A172 (cell line): ENCODE measurements around the gene CRPPA. TPM values are rescaled to one million over a fixed set of nuclear protein-coding genes. Genes with fewer than 3 reads are reported as not detected.
"Not testable (repeated sequence)": the region's sequence is repeated elsewhere in the genome, so short reads cannot be mapped to it uniquely, and the experiment has no call there.

Source experiments
- DNase-seq: peaks from one replicate; pipeline ENCODE4 v3.0.0-alpha.2; 2015; ENCODE audit warnings: low spot score
- total RNA-seq: library from RNA; depleted of rRNA; stranded (reverse); fragments of >200 nt; shearing (Covaris generic); gene quantifications from 2 replicates; pipeline ENCODE4 v1.2.3, GENCODE V29; 2014; rRNA removed

CRPPA gene
- total RNA-seq, 1 experiment from 2014 or later, result 0.16 TPM

- DNase-seq, result no peak
These were observed 23.0 kb downstream of the CRPPA start for GRCh38 chr7:16398146-16399017.

DNA sequence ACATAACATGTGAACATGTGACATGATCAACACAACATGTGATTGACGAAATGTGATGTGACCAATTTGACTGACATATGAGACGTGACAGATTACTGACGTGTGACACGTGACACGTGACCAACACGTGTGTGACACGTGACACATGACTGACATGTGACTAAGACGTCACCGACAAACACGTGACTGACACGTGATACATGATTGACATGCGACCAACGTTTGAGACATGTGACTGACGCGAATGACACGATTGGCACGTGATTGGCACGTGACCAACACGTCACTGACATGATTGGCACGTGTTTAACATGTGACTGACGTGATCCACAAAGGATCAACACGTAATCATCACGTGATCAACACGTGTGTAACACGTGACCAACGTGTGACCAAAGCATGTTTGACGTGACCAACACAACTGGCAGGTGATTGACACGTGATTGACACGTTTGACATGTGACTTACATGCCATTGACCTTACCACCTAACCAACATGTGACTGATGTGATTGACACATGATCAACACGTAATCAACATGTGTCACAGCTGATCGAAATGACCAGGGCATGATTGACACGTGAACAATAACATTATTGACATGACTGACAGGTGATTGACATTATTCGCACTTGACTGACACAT, 23.7 kb downstream of the CRPPA start:
- DNase-seq, result no peak

DNA sequence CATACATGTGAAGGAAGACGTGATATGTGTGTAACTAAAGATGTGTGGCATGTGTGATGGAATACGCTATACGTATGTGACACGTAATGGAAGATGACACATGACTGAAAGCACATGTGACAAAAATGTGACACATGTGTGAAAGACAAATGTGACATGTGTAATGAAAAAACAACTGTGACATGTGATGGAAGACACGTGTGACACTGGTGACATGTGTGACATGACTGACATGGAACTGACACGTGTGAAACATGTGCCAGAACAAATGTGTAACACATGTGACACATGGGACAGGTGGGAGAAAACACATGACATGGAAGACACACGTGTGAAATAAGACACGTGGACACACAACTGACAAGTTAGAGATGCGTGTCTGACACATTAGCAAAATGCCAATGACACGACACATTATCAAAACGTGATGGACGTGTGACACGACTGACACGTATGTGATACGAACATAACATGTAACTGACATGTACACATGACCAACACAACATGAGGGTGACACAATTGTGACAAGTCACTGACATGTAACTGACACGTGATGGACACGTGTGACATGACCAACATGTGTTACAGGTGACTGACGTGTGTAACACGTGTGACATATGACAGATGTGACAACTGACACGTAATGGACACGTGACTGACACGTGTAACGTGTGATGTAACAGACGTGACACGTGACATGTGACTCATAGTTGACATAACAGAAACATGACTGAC, 24.4 kb downstream of the CRPPA start:
- DNase-seq, result no peak

- DNase-seq, result no peak
These were observed 26.2 kb downstream of the CRPPA start for GRCh38 chr7:16395121-16395520.

- DNase-seq, result no peak
These were observed 27.4 kb downstream of the CRPPA start for GRCh38 chr7:16393862-16394422.

DNA sequence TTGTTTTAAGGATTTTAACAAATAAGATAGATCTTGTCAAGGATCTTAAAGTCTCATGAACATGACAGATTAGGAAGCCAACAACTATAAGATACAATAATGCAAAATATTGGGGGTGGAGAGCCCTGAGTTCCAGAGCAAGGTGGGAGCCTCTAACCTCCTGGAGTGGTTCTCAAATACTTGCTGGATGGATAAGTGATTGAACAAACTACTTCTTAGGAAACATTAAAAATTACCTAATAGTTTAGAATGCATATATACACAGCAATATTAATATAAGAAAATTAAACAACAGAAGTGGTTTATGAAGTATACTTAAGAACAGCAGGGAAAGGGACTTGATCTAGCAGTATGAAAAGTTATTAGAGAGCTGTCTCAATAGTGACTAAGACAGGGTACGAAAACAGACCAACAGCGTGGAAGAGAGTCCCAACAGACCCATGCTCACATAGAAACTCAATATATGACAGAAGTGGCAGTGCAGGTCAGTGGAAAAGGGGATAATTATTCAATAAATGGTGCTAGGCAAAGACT, 28.3 kb downstream of the CRPPA start:
- DNase-seq, result no peak

GRCh38 chr7:16383786-16384185, 37.6 kb downstream of the CRPPA start:
- DNase-seq, result not testable (repeated sequence)

GRCh38 chr7:16383103-16383502, 38.2 kb downstream of the CRPPA start:
- not testable (repeated sequence) for DNase-seq

Other genes starting within 250 kb of the CRPPA start
- not detected in 2 replicates for gene SOSTDC1, start 44.2 kb upstream of the CRPPA start, total RNA-seq
- gene LRRC72, start 105.3 kb upstream of the CRPPA start, total RNA-seq, result not detected in 2 replicates
- gene ANKMY2, start 224.2 kb upstream of the CRPPA start, total RNA-seq, result 36.3 and 39.4 TPM in 2 replicates
- 85.9 and 105 TPM in 2 replicates for gene BZW2, start 224.6 kb upstream of the CRPPA start, total RNA-seq